Measurements from ENCODE around the gene ITGA2. TPM values are rescaled to one million over a fixed set of nuclear protein-coding genes. Genes with fewer than 3 reads are reported as not detected.

Gene ITGA2
- polyA plus RNA-seq, 1 experiment, result 71.9 TPM

- Histone ChIP-seq H3K9me3 (ENCODE audit: control insufficient read depth, insufficient read depth, low read length) (no peaks in the 10 kb centered on the region), H3K4me3 (ENCODE audit: low read depth, low read length) (no peak overlapping the region), H3K27me3 (ENCODE audit: control insufficient read depth, insufficient read depth, low read length) (no peaks in the 10 kb centered on the region), H3K27ac (ENCODE audit: low read depth, low read length) (peak overlapping the region; percentile 54)
- TF ChIP-seq, protein P1, sequence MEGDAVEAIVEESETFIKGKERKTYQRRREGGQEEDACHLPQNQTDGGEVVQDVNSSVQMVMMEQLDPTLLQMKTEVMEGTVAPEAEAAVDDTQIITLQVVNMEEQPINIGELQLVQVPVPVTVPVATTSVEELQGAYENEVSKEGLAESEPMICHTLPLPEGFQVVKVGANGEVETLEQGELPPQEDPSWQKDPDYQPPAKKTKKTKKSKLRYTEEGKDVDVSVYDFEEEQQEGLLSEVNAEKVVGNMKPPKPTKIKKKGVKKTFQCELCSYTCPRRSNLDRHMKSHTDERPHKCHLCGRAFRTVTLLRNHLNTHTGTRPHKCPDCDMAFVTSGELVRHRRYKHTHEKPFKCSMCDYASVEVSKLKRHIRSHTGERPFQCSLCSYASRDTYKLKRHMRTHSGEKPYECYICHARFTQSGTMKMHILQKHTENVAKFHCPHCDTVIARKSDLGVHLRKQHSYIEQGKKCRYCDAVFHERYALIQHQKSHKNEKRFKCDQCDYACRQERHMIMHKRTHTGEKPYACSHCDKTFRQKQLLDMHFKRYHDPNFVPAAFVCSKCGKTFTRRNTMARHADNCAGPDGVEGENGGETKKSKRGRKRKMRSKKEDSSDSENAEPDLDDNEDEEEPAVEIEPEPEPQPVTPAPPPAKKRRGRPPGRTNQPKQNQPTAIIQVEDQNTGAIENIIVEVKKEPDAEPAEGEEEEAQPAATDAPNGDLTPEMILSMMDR (IDR thresholded peaks at IDR 0.05; ENCODE audit: low read depth, low read length), result no peak
- ChIA-PET POLR2A (interaction anchor here (1.2 kb wide), 1 partner anchor 18 kb away, joined by 6 read pairs; no protein-coding TSS in a partner anchor), CTCF (interaction anchor here (1.5 kb wide), 1 partner anchor 9 kb away, joined by 3 read pairs; no protein-coding TSS in a partner anchor)
- DNase-seq (ENCODE audit: low read depth, low spot score), result no peak
These were observed 33.9 kb downstream of the ITGA2 start for GRCh38 chr5:53022930-53023511.

DNA sequence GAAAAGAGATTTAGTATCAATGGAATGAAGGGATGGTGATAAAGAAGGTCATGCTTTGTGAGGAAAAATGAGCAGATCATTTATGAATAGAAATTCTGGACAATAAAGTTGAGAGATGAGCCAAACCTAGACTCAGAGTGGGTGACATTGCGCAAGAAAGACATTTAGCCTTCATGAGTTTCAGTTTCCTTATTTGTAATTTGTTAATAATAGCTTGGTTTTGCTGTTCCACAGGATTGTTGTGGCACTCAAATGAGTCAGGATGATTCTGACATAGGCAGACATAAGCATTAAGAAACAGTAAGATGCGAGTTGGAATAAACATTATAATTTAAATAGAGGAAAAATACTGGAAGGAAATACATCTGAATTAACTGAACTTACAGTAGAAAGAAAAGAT, 34.8 kb downstream of the ITGA2 start:
- H3K4me3 ChIP-seq (ENCODE audit: low read depth, low read length), result no peak overlapping the region
- ChIA-PET POLR2A (interaction anchor here (1.1 to 1.2 kb wide), 2 partner anchors 19 to 34 kb away, joined by 5 to 6 read pairs; partner anchors contain the start of gene ITGA2), CTCF (interaction anchor here (0.6 to 1.5 kb wide), 4 partner anchors 8 to 68 kb away, joined by 3 to 6 read pairs (median 3); no protein-coding TSS in a partner anchor)
- TF ChIP-seq, protein P1 (IDR thresholded peaks at IDR 0.05; ENCODE audit: low read depth, low read length), result no peak
- no peaks in the 10 kb centered on the region for H3K27me3 ChIP-seq (ENCODE audit: control insufficient read depth, insufficient read depth, low read length)
- DNase-seq (ENCODE audit: low read depth, low spot score), result no peak
- no peaks in the 10 kb centered on the region for H3K9me3 ChIP-seq (ENCODE audit: control insufficient read depth, insufficient read depth, low read length)
- H3K27ac ChIP-seq (ENCODE audit: low read depth, low read length), result no peak overlapping the region

DNA sequence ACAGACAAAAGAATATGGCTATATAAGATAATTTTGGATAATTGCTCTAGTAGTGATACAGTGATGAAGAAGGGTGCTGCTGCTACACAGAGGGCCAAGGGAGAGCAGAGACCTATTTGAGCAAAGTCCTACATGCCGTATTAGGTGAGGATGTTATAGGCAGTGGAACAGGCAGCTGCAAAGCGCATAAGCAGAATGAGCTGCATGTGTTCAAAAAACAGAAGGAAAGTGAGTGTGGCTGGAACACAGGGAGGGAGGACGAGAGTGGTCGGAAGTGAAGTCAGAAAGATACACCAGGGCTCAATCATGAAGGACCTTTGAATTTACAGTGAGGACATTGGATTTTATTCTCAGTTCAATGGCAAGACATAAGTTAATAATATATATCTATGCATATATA, 35.4 kb downstream of the ITGA2 start:
- TF ChIP-seq, protein P1 (IDR thresholded peaks at IDR 0.05; ENCODE audit: low read depth, low read length), result no peak
- POLR2A ChIA-PET, result interaction anchor here (1.1 to 1.2 kb wide), 2 partner anchors 19 to 35 kb away, joined by 5 to 6 read pairs; partner anchors contain the start of gene ITGA2
- no peaks in the 10 kb centered on the region for H3K27me3 ChIP-seq (ENCODE audit: control insufficient read depth, insufficient read depth, low read length)
- no peaks in the 10 kb centered on the region for H3K9me3 ChIP-seq (ENCODE audit: control insufficient read depth, insufficient read depth, low read length)
- peak overlapping the region; percentile 80 for H3K27ac ChIP-seq (ENCODE audit: low read depth, low read length)
- no peak for DNase-seq (ENCODE audit: low read depth, low spot score)
- H3K4me3 ChIP-seq (ENCODE audit: low read depth, low read length), result no peak overlapping the region; the same call in 1 of the 2 replicates
- CTCF ChIA-PET, result interaction anchor here (0.6 to 1.2 kb wide), 3 partner anchors 11 to 67 kb away, joined by 3 to 6 read pairs (median 3); no protein-coding TSS in a partner anchor

- TF ChIP-seq, protein P1 (IDR thresholded peaks at IDR 0.05; ENCODE audit: low read depth, low read length), result no peak
- CTCF ChIA-PET, result interaction anchor here (0.9 kb wide), 1 partner anchor 10 kb away, joined by 4 read pairs; no protein-coding TSS in a partner anchor
- POLR2A ChIA-PET, result no interaction called here
- no peaks in the 10 kb centered on the region for H3K9me3 ChIP-seq (ENCODE audit: control insufficient read depth, insufficient read depth, low read length)
- no peak overlapping the region for H3K4me3 ChIP-seq (ENCODE audit: low read depth, low read length)
- no peak for DNase-seq (ENCODE audit: low read depth, low spot score)
- H3K27ac ChIP-seq (ENCODE audit: low read depth, low read length), result no peak overlapping the region
- H3K27me3 ChIP-seq (ENCODE audit: control insufficient read depth, insufficient read depth, low read length), result no peaks in the 10 kb centered on the region
These were observed 36.3 kb downstream of the ITGA2 start for GRCh38 chr5:53025487-53025886.

GRCh38 chr5:53027913-53028312, 38.8 kb downstream of the ITGA2 start:
- Histone ChIP-seq H3K4me3 (ENCODE audit: low read depth, low read length) (no peak overlapping the region), H3K9me3 (ENCODE audit: control insufficient read depth, insufficient read depth, low read length) (no peaks in the 10 kb centered on the region), H3K27me3 (ENCODE audit: control insufficient read depth, insufficient read depth, low read length) (no peaks in the 10 kb centered on the region), H3K27ac (ENCODE audit: low read depth, low read length) (peak overlapping the region; percentile 68)
- ChIA-PET CTCF (interaction anchor here (0.7 kb wide), 1 partner anchor 8 kb away, joined by 3 read pairs; no protein-coding TSS in a partner anchor), POLR2A (no interaction called here)
- no peak for DNase-seq (ENCODE audit: low read depth, low spot score)
- TF ChIP-seq, protein P1 (IDR thresholded peaks at IDR 0.05; ENCODE audit: low read depth, low read length), result no peak

All from AG04450 (cell line).